ENCODE measurements around the gene PLA2G3.
"Not testable (repeated sequence)": the region's sequence is repeated elsewhere in the genome, so short reads cannot be mapped to it uniquely, and the experiment has no call there.

PLA2G3 gene

GRCh38 chr22:31120642-31121041, 19.7 kb downstream of the PLA2G3 start:
- Histone ChIP-seq H3K27ac (ENCODE audit: insufficient read depth in 1 of 2, low read depth in 1 of 2, low read length in 2 of 2, poor library complexity in 1 of 2, severe bottlenecking in 2 of 2) (no peak overlapping the region), H3K27me3 (replicated peaks in 2 of 5; ENCODE audit: control insufficient read depth in 4 of 5, insufficient read depth in 5 of 5, low read length in 4 of 5) (no peaks in the 10 kb centered on the region), H3K9me3 (ENCODE audit: control extremely low read depth in 1 of 5, control insufficient read depth in 4 of 5, insufficient read depth in 2 of 5, low read depth in 1 of 5, low read length in 4 of 5) (no peaks in the 10 kb centered on the region), H3K4me1 (ENCODE audit: control extremely low read depth in 1 of 4, control insufficient read depth in 4 of 4, insufficient read depth in 4 of 4, low read length in 3 of 4) (peaks cover 0 to 3% (median under 1%) of the 10 kb centered on the region in 4 experiments), H3K36me3 (ENCODE audit: control insufficient read depth in 4 of 4, insufficient read depth in 4 of 4, low read length in 3 of 4) (no peaks in the 10 kb centered on the region), H3K4me3 (ENCODE audit: control insufficient read depth in 1 of 7, extremely low read depth in 1 of 7, insufficient read depth in 4 of 7, low read depth in 2 of 7, low read length in 6 of 7) (no peak overlapping the region)
- WGBS (ENCODE audit: insufficient coverage), result 100% methylated on average over 1 of the region's 1 CpG
- CTCF ChIA-PET, result no interaction called here
- POLR2A ChIA-PET, result interaction anchor here (0.6 kb wide), 1 partner anchor 557 kb away, joined by 3 read pairs; no protein-coding TSS in a partner anchor
- DNase-seq, result no peak

GRCh38 chr22:31120230-31120629, 20.1 kb downstream of the PLA2G3 start:
- WGBS (ENCODE audit: insufficient coverage), result 100% methylated on average over 1 of the region's 5 CpGs
- Histone ChIP-seq H3K36me3 (ENCODE audit: control insufficient read depth in 4 of 4, insufficient read depth in 4 of 4, low read length in 3 of 4) (no peaks in the 10 kb centered on the region), H3K4me3 (ENCODE audit: control insufficient read depth in 1 of 7, extremely low read depth in 1 of 7, insufficient read depth in 4 of 7, low read depth in 2 of 7, low read length in 6 of 7) (no peak overlapping the region), H3K27ac (ENCODE audit: insufficient read depth in 1 of 2, low read depth in 1 of 2, low read length in 2 of 2, poor library complexity in 1 of 2, severe bottlenecking in 2 of 2) (no peak overlapping the region), H3K9me3 (ENCODE audit: control extremely low read depth in 1 of 5, control insufficient read depth in 4 of 5, insufficient read depth in 2 of 5, low read depth in 1 of 5, low read length in 4 of 5) (no peaks in the 10 kb centered on the region), H3K27me3 (replicated peaks in 2 of 5; ENCODE audit: control insufficient read depth in 4 of 5, insufficient read depth in 5 of 5, low read length in 4 of 5) (no peaks in the 10 kb centered on the region), H3K4me1 (ENCODE audit: control extremely low read depth in 1 of 4, control insufficient read depth in 4 of 4, insufficient read depth in 4 of 4, low read length in 3 of 4) (peaks cover 0 to 3% (median under 1%) of the 10 kb centered on the region in 4 experiments)
- ChIA-PET CTCF (interaction anchor here (0.6 kb wide), 1 partner anchor 363 kb away, joined by 5 read pairs; no protein-coding TSS in a partner anchor), POLR2A (interaction anchor here (0.6 kb wide), 1 partner anchor 556 kb away, joined by 3 read pairs; no protein-coding TSS in a partner anchor)
- DNase-seq, result no peak

- H3K9me3 ChIP-seq (ENCODE audit: control extremely low read depth in 1 of 5, control insufficient read depth in 4 of 5, insufficient read depth in 2 of 5, low read depth in 1 of 5, low read length in 4 of 5), result no peaks in the 10 kb centered on the region
- 98% methylated on average over 5 of the region's 7 CpGs for WGBS (ENCODE audit: insufficient coverage)
- POLR2A ChIA-PET, result no interaction called here
Measured at GRCh38 chr22:31119026-31119717, 21.1 kb downstream of the PLA2G3 start.

GRCh38 chr22:31118046-31118820, 22.1 kb downstream of the PLA2G3 start:
- Histone ChIP-seq H3K36me3 (ENCODE audit: control insufficient read depth in 4 of 4, insufficient read depth in 4 of 4, low read length in 3 of 4) (no peaks in the 10 kb centered on the region), H3K4me3 (ENCODE audit: control insufficient read depth in 1 of 7, extremely low read depth in 1 of 7, insufficient read depth in 4 of 7, low read depth in 2 of 7, low read length in 6 of 7) (no peak overlapping the region), H3K27me3 (replicated peaks in 2 of 5; ENCODE audit: control insufficient read depth in 4 of 5, insufficient read depth in 5 of 5, low read length in 4 of 5) (no peaks in the 10 kb centered on the region), H3K4me1 (ENCODE audit: control extremely low read depth in 1 of 4, control insufficient read depth in 4 of 4, insufficient read depth in 4 of 4, low read length in 3 of 4) (peaks cover 0 to 3% (median under 1%) of the 10 kb centered on the region in 4 experiments), H3K27ac (ENCODE audit: insufficient read depth in 1 of 2, low read depth in 1 of 2, low read length in 2 of 2, poor library complexity in 1 of 2, severe bottlenecking in 2 of 2) (no peak overlapping the region), H3K9me3 (ENCODE audit: control extremely low read depth in 1 of 5, control insufficient read depth in 4 of 5, insufficient read depth in 2 of 5, low read depth in 1 of 5, low read length in 4 of 5) (no peaks in the 10 kb centered on the region)
- 95% methylated on average over 3 of the region's 3 CpGs for WGBS (ENCODE audit: insufficient coverage)
- DNase-seq, result no peak
- ChIA-PET POLR2A (no interaction called here), CTCF (no interaction called here)

More at GRCh38 chr22:31119026-31119717, 21.1 kb downstream of the PLA2G3 start:
- Histone ChIP-seq H3K4me3 (ENCODE audit: control insufficient read depth in 1 of 7, extremely low read depth in 1 of 7, insufficient read depth in 4 of 7, low read depth in 2 of 7, low read length in 6 of 7) (no peak overlapping the region), H3K4me1 (ENCODE audit: control extremely low read depth in 1 of 4, control insufficient read depth in 4 of 4, insufficient read depth in 4 of 4, low read length in 3 of 4) (peaks cover 0 to 3% (median under 1%) of the 10 kb centered on the region in 4 experiments), H3K27ac (ENCODE audit: insufficient read depth in 1 of 2, low read depth in 1 of 2, low read length in 2 of 2, poor library complexity in 1 of 2, severe bottlenecking in 2 of 2) (no peak overlapping the region), H3K36me3 (ENCODE audit: control insufficient read depth in 4 of 4, insufficient read depth in 4 of 4, low read length in 3 of 4) (no peaks in the 10 kb centered on the region), H3K27me3 (replicated peaks in 2 of 5; ENCODE audit: control insufficient read depth in 4 of 5, insufficient read depth in 5 of 5, low read length in 4 of 5) (no peaks in the 10 kb centered on the region)
- no peak for DNase-seq
- CTCF ChIA-PET, result interaction anchor here (0.9 kb wide), 1 partner anchor 93 kb away, joined by 3 read pairs; the partner anchor contains the start of gene LIMK2

GRCh38 chr22:31112547-31113091, 27.7 kb downstream of the PLA2G3 start:
- H3K4me3 ChIP-seq (ENCODE audit: control insufficient read depth in 1 of 7, extremely low read depth in 1 of 7, insufficient read depth in 4 of 7, low read depth in 2 of 7, low read length in 6 of 7); H3K27ac ChIP-seq (ENCODE audit: insufficient read depth in 1 of 2, low read depth in 1 of 2, low read length in 2 of 2, poor library complexity in 1 of 2, severe bottlenecking in 2 of 2); H3K36me3 ChIP-seq (ENCODE audit: control insufficient read depth in 4 of 4, insufficient read depth in 4 of 4, low read length in 3 of 4); H3K4me1 ChIP-seq (ENCODE audit: control extremely low read depth in 1 of 4, control insufficient read depth in 4 of 4, insufficient read depth in 4 of 4, low read length in 3 of 4); DNase-seq; H3K27me3 ChIP-seq (replicated peaks in 2 of 5; ENCODE audit: control insufficient read depth in 4 of 5, insufficient read depth in 5 of 5, low read length in 4 of 5); H3K9me3 ChIP-seq (ENCODE audit: control extremely low read depth in 1 of 5, control insufficient read depth in 4 of 5, insufficient read depth in 2 of 5, low read depth in 1 of 5, low read length in 4 of 5); POLR2A ChIA-PET: not testable (repeated sequence)
- CTCF ChIA-PET, result interaction anchor here (1.0 to 1.3 kb wide), 2 partner anchors 30 to 160 kb away, joined by 3 read pairs; no protein-coding TSS in a partner anchor
- 92% methylated on average over 7 of the region's 7 CpGs for WGBS (ENCODE audit: insufficient coverage)

- ChIA-PET CTCF (interaction anchor here (0.5 to 3.5 kb wide), 14 partner anchors 9 to 1650 kb away, joined by 3 to 16 read pairs (median 4); partner anchors contain the start of gene LIMK2), POLR2A (interaction anchor here (0.7 to 1.0 kb wide), 2 partner anchors 41 to 52 kb away, joined by 4 read pairs; partner anchors contain the start of gene RNF185)
- Histone ChIP-seq H3K4me1 (ENCODE audit: control extremely low read depth in 1 of 4, control insufficient read depth in 4 of 4, insufficient read depth in 4 of 4, low read length in 3 of 4) (peaks cover 0 to 16% (median 9%) of the 10 kb centered on the region in 4 experiments), H3K27me3 (replicated peaks in 2 of 5; ENCODE audit: control insufficient read depth in 4 of 5, insufficient read depth in 5 of 5, low read length in 4 of 5) (peaks cover 0 to 4% (median 0%) of the 10 kb centered on the region in 5 experiments), H3K4me3 (ENCODE audit: control insufficient read depth in 1 of 7, extremely low read depth in 1 of 7, insufficient read depth in 4 of 7, low read depth in 2 of 7, low read length in 6 of 7) (peak overlapping the region; percentile 21 to 79 (median 68)), H3K9me3 (ENCODE audit: control extremely low read depth in 1 of 5, control insufficient read depth in 4 of 5, insufficient read depth in 2 of 5, low read depth in 1 of 5, low read length in 4 of 5) (peaks cover 0 to 2% (median 0%) of the 10 kb centered on the region in 5 experiments), H3K27ac (ENCODE audit: insufficient read depth in 1 of 2, low read depth in 1 of 2, low read length in 2 of 2, poor library complexity in 1 of 2, severe bottlenecking in 2 of 2) (no peak overlapping the region), H3K36me3 (ENCODE audit: control insufficient read depth in 4 of 4, insufficient read depth in 4 of 4, low read length in 3 of 4) (no peaks in the 10 kb centered on the region)
- DNase-seq, result no peak
- 0% methylated on average over 4 of the region's 5 CpGs for WGBS (ENCODE audit: insufficient coverage)
Measured at GRCh38 chr22:31107894-31108218, 32.5 kb downstream of the PLA2G3 start.
